Loucy (cell line): ENCODE measurements around the gene MYH13.
A peak's percentile ranks its signal among the peaks of the same experiment; 100 is the strongest.

Source experiments
- H2AFZ ChIP-seq: fragments of 200-600 bp; sonication (generic); 2 replicates; pipeline ENCODE4 v1.6.0; 2016; ENCODE audit warnings: antibody characterized with exemption, mild to moderate bottlenecking, low read length, moderate library complexity
- H3F3A ChIP-seq: fragments of 200-600 bp; 2 replicates; pipeline ENCODE4 v1.6.0; 2016; ENCODE audit warnings: antibody characterized with exemption, low read depth, mild to moderate bottlenecking
- H3K27me3 ChIP-seq: fragments of 200-600 bp; sonication (generic); 2 replicates; pipeline ENCODE4 v1.6.1; 2014; ENCODE audit warnings: low read length, mild to moderate bottlenecking; ENCODE audit not compliant: insufficient read depth, poor library complexity, severe bottlenecking
- H3K36me3 ChIP-seq: fragments of 200-600 bp; sonication (generic); 2 replicates; pipeline ENCODE4 v1.6.1; 2016; ENCODE audit warnings: low read length; ENCODE audit not compliant: insufficient read depth
- H3K4me1 ChIP-seq: fragments of 200-600 bp; sonication (generic); 2 replicates; pipeline ENCODE4 v1.5.1; 2014; ENCODE audit warnings: low read length, mild to moderate bottlenecking; ENCODE audit not compliant: insufficient read depth, poor library complexity, severe bottlenecking
- H3K4me2 ChIP-seq: fragments of 200-600 bp; sonication (generic); 2 replicates; pipeline ENCODE4 v1.6.0; 2014; ENCODE audit warnings: antibody characterized with exemption, low read length, low read depth, mild to moderate bottlenecking; ENCODE audit not compliant: poor library complexity, severe bottlenecking
- H3K4me3 ChIP-seq: fragments of 200-600 bp; sonication (generic); 2 replicates; pipeline ENCODE4 v1.5.1; 2014; ENCODE audit warnings: low read length, mild to moderate bottlenecking, mixed read lengths; ENCODE audit not compliant: poor library complexity, severe bottlenecking
- H3K79me2 ChIP-seq: fragments of 200-600 bp; sonication (generic); 2 replicates; pipeline ENCODE4 v1.6.1; 2014; ENCODE audit warnings: low read length; ENCODE audit not compliant: insufficient read depth
- H3K9ac ChIP-seq: fragments of 200-600 bp; sonication (generic); 2 replicates; pipeline ENCODE4 v1.6.0; 2014; ENCODE audit warnings: mild to moderate bottlenecking, low read depth, low read length, moderate library complexity; ENCODE audit not compliant: poor library complexity, severe bottlenecking
- H3K9me2 ChIP-seq: fragments of 200-600 bp; sonication (generic); replicated peaks from 2 replicates; pipeline ENCODE4 v1.6.1; 2016; ENCODE audit warnings: low read depth, low read length, mixed read lengths
- H3K9me3 ChIP-seq: fragments of 200-600 bp; sonication (generic); 2 replicates; pipeline ENCODE4 v1.6.1; 2014; ENCODE audit warnings: mild to moderate bottlenecking, antibody characterized with exemption, low read length, low read depth; ENCODE audit not compliant: insufficient read depth
- H4K20me1 ChIP-seq: fragments of 200-600 bp; sonication (generic); 2 replicates; pipeline ENCODE4 v1.6.0; 2014; ENCODE audit warnings: antibody characterized with exemption, low read length, mild to moderate bottlenecking; ENCODE audit not compliant: insufficient read depth, poor library complexity, severe bottlenecking
- CTCF ChIP-seq: fragments of 200-600 bp; sonication (generic); conservative IDR thresholded peaks from 2 replicates; pipeline ENCODE4 v1.5.1; 2014; ENCODE audit warnings: mild to moderate bottlenecking, antibody characterized with exemption, low read length
- EZH2phosphoT487 ChIP-seq: fragments of 200-600 bp; IDR thresholded peaks from 2 replicates; pipeline ENCODE4 v1.6.1; 2018; ENCODE audit warnings: antibody characterized with exemption, mild to moderate bottlenecking, moderate library complexity, borderline replicate concordance

The MYH13 gene

GRCh38 chr17:10317543-10317834, 55.3 kb downstream of the MYH13 start:
- Histone ChIP-seq H3K9me3 (no peaks in the 10 kb centered on the region), H3K9ac (no peak overlapping the region), H3K4me3 (no peak overlapping the region), H4K20me1 (no peaks in the 10 kb centered on the region), H3K36me3 (no peaks in the 10 kb centered on the region), H3K4me1 (peaks cover 27% of the 10 kb centered on the region), H3K79me2 (no peaks in the 10 kb centered on the region), H2AFZ (peak overlapping the region; percentile 69), H3K9me2 (no peaks in the 10 kb centered on the region), H3F3A (no peaks in the 10 kb centered on the region), H3K4me2 (peak overlapping the region; percentile 22), H3K27me3 (no peaks in the 10 kb centered on the region)
- TF ChIP-seq CTCF (peak; percentile 26; the same call in 1 of the 2 replicates), EZH2phosphoT487 (no peak)

- no peaks in the 10 kb centered on the region for H3K79me2 ChIP-seq
- H3K27me3 ChIP-seq, result no peaks in the 10 kb centered on the region
- TF ChIP-seq CTCF (peak; percentile 91), EZH2phosphoT487 (no peak)
- H3K4me2 ChIP-seq, result peak overlapping the region; percentile 22
- H4K20me1 ChIP-seq, result no peaks in the 10 kb centered on the region
- H3K9ac ChIP-seq, result no peak overlapping the region
- no peaks in the 10 kb centered on the region for H3K36me3 ChIP-seq
- no peaks in the 10 kb centered on the region for H3K9me3 ChIP-seq
- no peaks in the 10 kb centered on the region for H3K9me2 ChIP-seq
- no peaks in the 10 kb centered on the region for H3F3A ChIP-seq
- peaks cover 27% of the 10 kb centered on the region for H3K4me1 ChIP-seq
- no peak overlapping the region for H3K4me3 ChIP-seq
- peak overlapping the region; percentile 69 for H2AFZ ChIP-seq
Observed at GRCh38 chr17:10316801-10317542, 55.8 kb downstream of the MYH13 start.

GRCh38 chr17:10314329-10314728, 58.5 kb downstream of the MYH13 start:
- Histone ChIP-seq H3K9me2 (no peaks in the 10 kb centered on the region), H3K9me3 (no peaks in the 10 kb centered on the region), H3K4me2 (no peak overlapping the region), H2AFZ (no peak overlapping the region), H4K20me1 (no peaks in the 10 kb centered on the region), H3K9ac (no peak overlapping the region), H3K27me3 (no peaks in the 10 kb centered on the region), H3F3A (no peaks in the 10 kb centered on the region), H3K36me3 (no peaks in the 10 kb centered on the region), H3K4me3 (no peak overlapping the region), H3K79me2 (no peaks in the 10 kb centered on the region), H3K4me1 (peaks cover 4% of the 10 kb centered on the region)
- TF ChIP-seq EZH2phosphoT487 (no peak), CTCF (no peak)
